Anterior cingulate cortex (tissue), 58 donors: ENCODE results near the gene HSD17B13.
"Not testable (repeated sequence)": the region's sequence is repeated elsewhere in the genome, so short reads cannot be mapped to it uniquely, and the experiment has no call there.

Source experiments
- DNase-seq, 58 donors: peaks; one replicate each; lab custom pipeline; 2025; lab: John Stamatoyannopoulos, UW

Gene HSD17B13

GRCh38 chr4:87317527-87317926, 5.2 kb downstream of the HSD17B13 start:
- DNase-seq: no peak

- no peak for DNase-seq
Observed at GRCh38 chr4:87316961-87317360, 5.7 kb downstream of the HSD17B13 start.

GRCh38 chr4:87315000-87315399, 7.7 kb downstream of the HSD17B13 start:
- not testable (repeated sequence) for DNase-seq

DNA sequence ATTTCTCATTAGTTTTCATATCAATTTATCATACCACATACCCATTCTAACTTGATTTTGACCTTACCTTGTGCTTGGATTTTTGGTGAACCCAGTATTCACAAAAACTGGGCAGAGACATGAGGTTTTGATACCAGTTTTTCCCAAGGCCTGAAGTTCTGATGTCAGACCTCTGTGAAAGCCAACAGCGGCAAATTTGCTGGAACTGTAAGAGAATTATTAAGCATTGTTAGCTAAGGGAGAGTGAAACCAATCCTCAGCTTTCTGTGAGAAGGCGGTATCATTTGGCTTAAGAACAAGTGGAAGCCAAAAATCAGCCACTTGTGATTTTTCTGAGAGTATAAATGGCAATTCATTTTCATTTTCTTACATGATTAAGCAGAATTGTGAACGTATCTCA, 8.9 kb downstream of the HSD17B13 start:
- DNase-seq: no peak

- no peak for DNase-seq
Observed at GRCh38 chr4:87311684-87312083, 11.0 kb downstream of the HSD17B13 start.

DNA sequence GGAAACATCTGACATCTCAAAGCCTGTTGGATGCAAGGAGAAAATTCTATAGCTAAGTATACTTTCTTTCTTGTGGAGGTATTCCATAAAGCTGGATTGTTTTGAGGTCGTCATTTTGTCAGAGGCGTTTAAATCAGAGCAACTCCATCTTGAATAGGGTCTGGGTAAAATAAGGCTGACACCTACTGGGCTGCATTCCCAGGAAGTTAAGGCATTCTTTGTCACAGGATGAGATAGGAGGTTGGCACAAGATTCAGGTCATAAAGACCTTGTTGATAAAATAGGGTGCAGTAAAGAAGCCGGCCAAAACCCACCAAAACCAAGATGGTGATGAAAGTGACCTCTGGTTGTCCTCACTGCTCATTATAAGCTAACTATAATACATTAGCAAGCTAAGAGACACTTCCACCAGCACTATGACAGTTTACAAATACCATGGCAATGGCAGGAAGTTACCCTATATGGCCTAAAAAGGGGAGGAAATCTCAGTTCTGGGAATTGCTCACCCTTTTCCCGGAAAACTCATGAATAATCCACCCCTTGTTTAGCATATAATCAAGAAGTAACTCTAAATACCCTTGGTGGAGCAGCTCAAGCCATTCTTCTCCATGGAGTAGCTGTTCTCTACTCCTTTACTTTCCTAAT, 11.9 kb downstream of the HSD17B13 start:
- no peak for DNase-seq

DNA sequence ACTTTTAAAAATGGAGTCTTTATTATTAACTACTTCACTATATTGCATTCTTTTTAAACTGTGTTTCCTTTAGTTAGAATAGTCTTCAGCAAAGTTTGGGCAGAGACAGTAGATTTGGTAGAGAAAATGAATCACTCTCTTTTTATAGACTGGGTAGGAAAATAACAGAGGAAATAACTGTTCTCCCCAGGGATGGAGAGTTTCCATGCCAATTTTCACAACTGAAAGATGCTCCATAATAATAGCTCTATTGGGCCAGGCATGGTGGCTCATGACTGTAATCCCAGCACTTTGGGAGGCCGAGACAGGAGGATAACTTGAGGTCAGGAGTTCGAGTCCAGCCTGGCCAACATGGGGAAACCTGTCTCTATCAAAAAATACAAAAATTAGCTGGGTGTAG, 13.1 kb downstream of the HSD17B13 start:
- no peak for DNase-seq

DNA sequence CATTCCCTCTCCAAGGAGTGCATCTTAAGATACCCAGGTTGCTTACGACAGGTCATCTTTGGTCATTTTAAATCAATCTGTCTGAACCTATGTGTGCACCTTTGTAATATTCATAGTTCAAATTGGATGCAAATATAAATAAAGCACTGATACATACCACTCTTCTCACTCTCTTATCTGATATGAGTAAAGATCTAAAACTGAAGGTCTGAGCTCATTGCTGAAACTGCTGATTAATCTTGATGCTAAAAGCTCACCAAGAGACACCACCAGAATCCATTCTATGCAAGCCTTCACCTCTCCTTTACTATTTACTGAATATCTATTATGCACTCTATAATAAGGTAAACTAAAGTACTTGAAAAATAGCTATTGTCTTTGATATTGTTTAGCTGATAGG, 16.6 kb downstream of the HSD17B13 start:
- no peak for DNase-seq

DNA sequence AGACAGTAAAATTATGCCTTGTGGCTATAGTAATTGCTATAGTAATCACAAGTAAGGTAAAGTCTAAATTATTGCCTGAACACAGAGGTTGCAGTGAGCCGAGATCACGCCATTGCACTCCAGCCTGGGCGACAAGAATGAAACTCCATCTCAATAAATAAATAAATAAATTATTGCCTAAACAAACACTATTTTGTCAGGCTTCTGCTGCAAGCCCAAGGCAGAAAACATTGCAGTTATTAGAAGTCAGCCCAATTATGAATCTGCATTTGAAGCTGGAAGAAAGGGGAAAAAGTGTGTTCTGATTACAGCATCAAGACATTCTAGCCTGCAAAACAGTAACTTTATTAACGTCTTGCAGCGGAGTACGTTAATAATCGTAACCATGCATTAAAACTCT, 17.1 kb downstream of the HSD17B13 start:
- DNase-seq: no peak

GRCh38 chr4:87304745-87305432, 17.8 kb downstream of the HSD17B13 start:
- no peak for DNase-seq

DNA sequence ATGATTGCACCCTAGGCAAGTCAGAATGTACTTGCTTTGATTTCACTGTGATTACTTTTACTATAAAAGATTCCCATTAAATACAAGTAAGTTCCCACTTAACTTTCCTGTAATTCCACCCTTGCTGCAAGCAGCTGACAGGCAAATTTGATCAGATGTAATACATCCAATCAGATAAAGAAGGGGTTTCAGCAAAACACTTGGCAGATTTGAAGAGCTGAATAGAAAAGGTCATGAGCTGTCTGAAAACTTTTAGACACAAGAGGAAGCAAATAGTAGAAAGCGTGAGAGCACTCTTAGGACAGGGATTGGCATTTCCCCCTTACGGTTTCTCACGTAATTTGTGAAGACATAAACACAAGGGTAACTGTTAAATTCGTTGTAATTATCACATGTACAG, 22.8 kb downstream of the HSD17B13 start:
- DNase-seq: no peak

- DNase-seq: no peak
Observed at GRCh38 chr4:87298362-87298761, 24.3 kb downstream of the HSD17B13 start.

- DNase-seq: not testable (repeated sequence)
Observed at GRCh38 chr4:87294911-87295310, 27.8 kb downstream of the HSD17B13 start.

GRCh38 chr4:87293889-87294288, 28.8 kb downstream of the HSD17B13 start:
- DNase-seq: not testable (repeated sequence)

- DNase-seq: no peak
Observed at GRCh38 chr4:87286970-87287369, 35.7 kb downstream of the HSD17B13 start.

DNA sequence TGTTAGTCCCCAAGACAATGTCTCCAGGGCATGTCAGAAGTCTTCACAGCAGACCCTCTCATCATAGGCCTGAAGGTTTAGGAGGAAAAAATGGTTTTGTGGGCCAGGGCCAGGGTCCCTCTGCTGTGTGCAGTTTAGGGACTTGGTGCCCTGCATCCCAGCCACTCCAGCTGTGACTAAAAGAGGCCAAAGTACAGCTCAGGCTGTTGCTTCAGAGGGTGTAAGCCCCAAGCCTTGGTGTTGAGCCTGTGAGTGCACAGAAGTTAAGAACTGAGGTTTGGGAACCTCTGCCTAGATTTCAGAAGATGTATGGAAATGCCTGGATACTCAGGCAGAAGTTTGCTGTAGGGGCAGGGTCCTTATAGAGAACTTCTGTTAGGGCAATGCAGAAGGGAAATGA, 38.4 kb downstream of the HSD17B13 start:
- DNase-seq: not testable (repeated sequence)

DNA sequence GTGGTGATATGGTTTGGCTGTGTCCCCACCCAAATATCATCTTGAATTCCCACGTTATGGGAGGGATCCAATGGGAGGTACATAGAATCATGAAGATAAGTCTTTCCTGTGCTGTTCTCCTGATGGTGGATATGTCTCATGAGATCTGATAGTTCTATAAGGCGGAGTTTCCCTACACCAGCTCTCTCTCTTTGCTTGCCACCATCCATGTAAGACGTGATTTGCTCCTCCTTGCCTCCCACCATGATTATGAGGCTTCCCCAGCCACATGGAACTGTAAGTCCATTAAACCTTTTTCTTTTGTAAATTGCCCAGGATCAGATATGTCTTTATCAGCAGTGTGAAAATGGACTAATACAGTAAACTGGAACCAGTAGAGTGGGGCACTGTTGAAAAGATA, 39.5 kb downstream of the HSD17B13 start:
- DNase-seq: no peak

DNA sequence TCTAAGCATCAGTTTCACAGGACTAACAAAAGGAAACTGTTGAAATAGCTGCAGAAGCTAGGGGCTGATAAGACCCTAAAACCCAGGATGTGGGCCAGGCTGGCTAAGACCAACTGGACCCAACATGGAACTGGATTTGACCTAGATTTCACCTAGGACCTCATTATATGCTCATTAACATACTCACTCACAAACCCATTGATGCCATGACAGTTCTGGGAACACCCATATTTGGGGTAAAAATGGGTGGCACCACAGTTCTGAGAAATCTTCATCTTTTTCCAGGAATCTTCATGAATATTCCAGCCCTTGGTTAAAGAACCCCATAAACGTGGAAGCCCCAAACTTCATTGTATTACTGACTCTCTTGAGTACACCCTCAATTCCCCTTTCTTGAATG, 41.1 kb downstream of the HSD17B13 start:
- DNase-seq: no peak

DNA sequence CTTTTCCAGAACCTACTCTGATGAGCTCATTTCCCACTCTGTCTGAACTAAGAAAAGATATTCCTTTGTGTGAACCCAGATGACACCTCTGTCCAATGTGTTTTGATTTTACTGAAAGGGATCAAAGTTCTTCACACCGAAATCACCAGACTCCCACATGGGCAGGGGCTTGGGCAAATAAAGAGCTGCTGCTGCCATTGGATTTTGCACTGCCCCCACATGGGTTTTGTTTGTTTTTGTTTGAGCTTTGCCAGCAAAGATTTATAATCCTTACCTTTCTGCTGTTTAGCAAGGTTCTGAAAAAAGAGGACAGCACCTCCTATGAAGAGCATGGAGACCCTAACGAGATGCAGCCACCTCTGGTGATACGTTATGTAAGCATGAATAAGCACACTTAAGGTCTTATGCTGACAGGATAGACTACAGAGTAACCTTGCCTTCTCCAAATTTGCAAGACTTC, 44.3 kb downstream of the HSD17B13 start:
- no peak for DNase-seq

DNA sequence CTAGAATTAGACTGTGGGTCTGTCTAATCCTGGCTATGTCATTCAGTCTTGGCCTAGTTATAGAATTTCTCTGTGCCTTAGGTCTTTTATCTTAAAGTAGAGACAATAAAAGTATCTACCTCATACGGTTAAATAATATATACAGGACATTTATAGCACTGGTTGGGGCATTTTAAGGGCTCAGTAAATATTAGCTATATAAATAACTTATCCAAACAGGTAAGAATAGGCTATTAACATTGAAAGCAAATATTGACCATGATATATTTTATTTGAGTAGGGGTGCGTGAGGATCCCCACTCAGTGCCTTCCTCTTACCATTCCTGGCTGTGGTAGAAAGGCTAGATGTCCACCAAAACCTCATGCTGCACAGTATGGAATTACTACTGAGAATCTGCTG, 47.4 kb downstream of the HSD17B13 start:
- no peak for DNase-seq

- no peak for DNase-seq
Observed at GRCh38 chr4:87274803-87275202, 47.9 kb downstream of the HSD17B13 start.

GRCh38 chr4:87274327-87274726, 48.4 kb downstream of the HSD17B13 start:
- DNase-seq: no peak
